Hepatocyte (in vitro differentiated cells): Measurements from ENCODE around the gene MOB2. TPM values are rescaled to one million over a fixed set of nuclear protein-coding genes. Genes with fewer than 3 reads are reported as not detected.

Experiments used
- DNase-seq: peaks from one replicate; pipeline ENCODE4 v3.0.0-alpha.2; 2016; ENCODE audit warnings: low spot score
- H2AFZ ChIP-seq: fragments of 200-600 bp; sonication (generic); 2 replicates; pipeline ENCODE4 v1.6.0; 2016; ENCODE audit warnings: antibody characterized with exemption, mild to moderate bottlenecking
- H3K27ac ChIP-seq: fragments of 200-600 bp; sonication (generic); 2 replicates; pipeline ENCODE4 v1.5.1; 2016; ENCODE audit warnings: mild to moderate bottlenecking
- H3K27me3 ChIP-seq: fragments of 200-600 bp; sonication (generic); 2 replicates; pipeline ENCODE4 v1.6.1; 2016
- H3K36me3 ChIP-seq: fragments of 200-600 bp; sonication (generic); replicated peaks from 2 replicates; pipeline ENCODE4 v1.5.1; 2016; ENCODE audit warnings: low read depth; ENCODE audit not compliant: insufficient read depth
- H3K4me1 ChIP-seq: fragments of 200-600 bp; sonication (generic); 2 replicates; pipeline ENCODE4 v1.5.1; 2016; ENCODE audit warnings: mild to moderate bottlenecking, moderate library complexity; ENCODE audit not compliant: insufficient read depth
- H3K4me2 ChIP-seq: fragments of 200-600 bp; sonication (generic); 2 replicates; pipeline ENCODE4 v1.6.0; 2016
- H3K4me3 ChIP-seq: fragments of 200-600 bp; sonication (generic); 2 replicates; pipeline ENCODE4 v1.5.1; 2016; ENCODE audit warnings: mild to moderate bottlenecking
- H3K79me2 ChIP-seq: fragments of 200-600 bp; sonication (generic); 2 replicates; pipeline ENCODE4 v1.6.0; 2017; ENCODE audit warnings: mild to moderate bottlenecking
- H3K9me2 ChIP-seq: fragments of 200-600 bp; sonication (generic); replicated peaks from 2 replicates; pipeline ENCODE4 v1.6.0; 2017; ENCODE audit warnings: mild to moderate bottlenecking; ENCODE audit not compliant: insufficient read depth
- H3K9me3 ChIP-seq: fragments of 200-600 bp; sonication (generic); 2 replicates; pipeline ENCODE4 v1.5.1; 2016; ENCODE audit warnings: low read depth, mild to moderate bottlenecking
- H4K20me1 ChIP-seq: fragments of 200-600 bp; sonication (generic); 2 replicates; pipeline ENCODE4 v1.6.0; 2016; ENCODE audit warnings: mild to moderate bottlenecking; ENCODE audit not compliant: insufficient read depth, poor library complexity, severe bottlenecking
- CTCF ChIP-seq: fragments of 200-600 bp; sonication (generic); IDR thresholded peaks from 2 replicates; pipeline ENCODE4 v1.5.1; 2016; ENCODE audit warnings: antibody characterized with exemption, mild to moderate bottlenecking; ENCODE audit not compliant: poor library complexity
- EZH2 ChIP-seq: fragments of 200-600 bp; sonication (generic); IDR thresholded peaks from 2 replicates; pipeline ENCODE4 v1.6.1; 2016; ENCODE audit warnings: antibody characterized with exemption, mild to moderate bottlenecking, borderline replicate concordance
- EZH2phosphoT487 ChIP-seq: fragments of 200-600 bp; sonication (generic); IDR thresholded peaks from one replicate; pipeline ENCODE4 v1.6.1; 2018; ENCODE audit warnings: antibody characterized with exemption, mild to moderate bottlenecking, low read depth, moderate library complexity; ENCODE audit not compliant: unreplicated experiment, severe bottlenecking
- WGBS: methylation state at CpG from one replicate; pipeline ENCODE4 v1.1.6; 2016; ENCODE audit warnings: low lambda C conversion rate; ENCODE audit errors: missing lambda C conversion rate; 5-methylcytosine and 5-hydroxymethylcytosine counted together
- polyA plus RNA-seq: library from polyadenylated mRNA; unstranded; fragments of >200 nt; fragmentation: Nextera tagmentation; extraction: Ambion mirVana; gene quantifications from 2 replicates; pipeline ENCODE4 v1.2.1, GENCODE V29; 2016
- total RNA-seq: library from RNA; depleted of rRNA; stranded (reverse); fragments of >200 nt; gene quantifications from 2 replicates; pipeline ENCODE4 v1.2.3, GENCODE V29; 2014

Gene MOB2
- total and polyA plus RNA-seq, 2 experiments from 2014 or later: 12.5 to 48.2 TPM

- H3K36me3 ChIP-seq: no peaks in the 10 kb centered on the region
- WGBS: 95% methylated on average over 21 of the region's 21 CpGs
- no peaks in the 10 kb centered on the region for H3K4me1 ChIP-seq
- H3K79me2 ChIP-seq: no peaks in the 10 kb centered on the region
- H2AFZ ChIP-seq: no peak overlapping the region
- H3K9me3 ChIP-seq: no peaks in the 10 kb centered on the region
- no peaks in the 10 kb centered on the region for H3K27me3 ChIP-seq
- no peak for DNase-seq
- H3K4me2 ChIP-seq: no peak overlapping the region
- no peaks in the 10 kb centered on the region for H3K9me2 ChIP-seq
- TF ChIP-seq EZH2: no peak
- no peak for TF ChIP-seq EZH2phosphoT487
- TF ChIP-seq CTCF: no peak
- H3K4me3 ChIP-seq: no peak overlapping the region
- H3K27ac ChIP-seq: no peak overlapping the region
- H4K20me1 ChIP-seq: no peaks in the 10 kb centered on the region
These were observed 14.2 kb downstream of the MOB2 start for GRCh38 chr11:1472180-1473005.

- no peaks in the 10 kb centered on the region for H3K9me2 ChIP-seq
- H3K36me3 ChIP-seq: no peaks in the 10 kb centered on the region
- no peaks in the 10 kb centered on the region for H3K9me3 ChIP-seq
- H2AFZ ChIP-seq: no peak overlapping the region
- no peaks in the 10 kb centered on the region for H3K27me3 ChIP-seq
- 97% methylated on average over 9 of the region's 9 CpGs for WGBS
- TF ChIP-seq EZH2phosphoT487 (no peak), EZH2 (no peak), CTCF (no peak)
- H3K4me1 ChIP-seq: no peaks in the 10 kb centered on the region
- no peak for DNase-seq
- H3K4me3 ChIP-seq: no peak overlapping the region
- H4K20me1 ChIP-seq: no peaks in the 10 kb centered on the region
- no peak overlapping the region for H3K4me2 ChIP-seq
- H3K27ac ChIP-seq: no peak overlapping the region
- H3K79me2 ChIP-seq: no peaks in the 10 kb centered on the region
These were observed 14.8 kb downstream of the MOB2 start for GRCh38 chr11:1471736-1472135.

GRCh38 chr11:1470681-1471611 is 15.6 kb downstream of the MOB2 start:
- no peak overlapping the region for H3K4me3 ChIP-seq
- no peaks in the 10 kb centered on the region for H3K9me3 ChIP-seq
- no peaks in the 10 kb centered on the region for H3K36me3 ChIP-seq
- H3K4me1 ChIP-seq: no peaks in the 10 kb centered on the region
- no peak for TF ChIP-seq EZH2phosphoT487
- TF ChIP-seq CTCF: no peak
- TF ChIP-seq EZH2: no peak
- H3K27ac ChIP-seq: no peak overlapping the region
- H2AFZ ChIP-seq: no peak overlapping the region
- DNase-seq: no peak
- no peaks in the 10 kb centered on the region for H3K27me3 ChIP-seq
- no peaks in the 10 kb centered on the region for H4K20me1 ChIP-seq
- H3K9me2 ChIP-seq: no peaks in the 10 kb centered on the region
- WGBS: 97% methylated on average over 39 of the region's 40 CpGs
- H3K79me2 ChIP-seq: no peaks in the 10 kb centered on the region
- no peak overlapping the region for H3K4me2 ChIP-seq
